ENCODE data around the gene MEGF6.

DNA sequence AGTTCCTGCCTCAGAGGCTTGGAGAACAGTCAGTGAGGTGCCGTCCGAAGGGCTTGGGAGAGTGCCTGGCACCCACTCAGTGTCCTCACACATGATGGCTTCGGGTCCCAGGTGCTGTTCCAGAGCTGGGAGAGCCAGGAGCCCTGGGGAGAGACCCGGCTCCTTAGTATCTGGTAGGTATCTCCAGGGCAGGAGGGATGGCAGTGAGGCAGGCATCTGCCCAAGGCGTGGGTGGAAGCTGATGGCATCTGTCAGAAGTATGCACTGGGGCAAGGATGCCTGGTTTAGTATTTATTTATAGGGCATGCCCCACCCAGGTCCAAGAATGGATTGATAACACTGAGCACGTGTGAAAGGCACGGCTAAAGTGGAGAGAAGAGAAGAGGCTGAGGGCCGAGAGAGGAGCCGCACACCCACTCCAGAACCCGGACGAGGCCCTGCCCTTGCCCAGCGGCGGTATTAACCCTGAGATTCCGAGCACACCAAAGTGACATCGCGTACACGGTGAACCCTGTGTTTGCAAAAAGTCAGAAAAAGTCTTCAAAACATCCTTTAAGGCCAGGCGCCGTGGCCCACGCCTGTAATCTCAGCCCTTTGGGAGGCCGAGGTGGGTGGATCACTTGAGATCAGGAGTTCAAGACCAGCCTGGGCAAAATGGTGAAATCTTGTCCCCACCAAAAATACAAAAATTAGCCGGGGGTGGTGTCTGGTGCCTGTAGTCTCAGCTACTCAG lies 43.4 kb upstream of the MEGF6 start:
- TF ChIP-seq, protein P1, sequence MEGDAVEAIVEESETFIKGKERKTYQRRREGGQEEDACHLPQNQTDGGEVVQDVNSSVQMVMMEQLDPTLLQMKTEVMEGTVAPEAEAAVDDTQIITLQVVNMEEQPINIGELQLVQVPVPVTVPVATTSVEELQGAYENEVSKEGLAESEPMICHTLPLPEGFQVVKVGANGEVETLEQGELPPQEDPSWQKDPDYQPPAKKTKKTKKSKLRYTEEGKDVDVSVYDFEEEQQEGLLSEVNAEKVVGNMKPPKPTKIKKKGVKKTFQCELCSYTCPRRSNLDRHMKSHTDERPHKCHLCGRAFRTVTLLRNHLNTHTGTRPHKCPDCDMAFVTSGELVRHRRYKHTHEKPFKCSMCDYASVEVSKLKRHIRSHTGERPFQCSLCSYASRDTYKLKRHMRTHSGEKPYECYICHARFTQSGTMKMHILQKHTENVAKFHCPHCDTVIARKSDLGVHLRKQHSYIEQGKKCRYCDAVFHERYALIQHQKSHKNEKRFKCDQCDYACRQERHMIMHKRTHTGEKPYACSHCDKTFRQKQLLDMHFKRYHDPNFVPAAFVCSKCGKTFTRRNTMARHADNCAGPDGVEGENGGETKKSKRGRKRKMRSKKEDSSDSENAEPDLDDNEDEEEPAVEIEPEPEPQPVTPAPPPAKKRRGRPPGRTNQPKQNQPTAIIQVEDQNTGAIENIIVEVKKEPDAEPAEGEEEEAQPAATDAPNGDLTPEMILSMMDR (IDR thresholded peaks at IDR 0.05; ENCODE audit: poor library complexity), result no peak
- TF ChIP-seq EZH2 (IDR thresholded peaks at IDR 0.05; ENCODE audit: borderline replicate concordance), result no peak

Data from hepatocyte (in vitro differentiated cells).